ENCODE results near the gene L3MBTL4. TPM values are rescaled to one million over a fixed set of nuclear protein-coding genes. Genes with fewer than 3 reads are reported as not detected.

Gene L3MBTL4
- total RNA-seq, 4 donors from 2014 or later, result 5.6 to 45.7 (median 12.0) TPM

DNA sequence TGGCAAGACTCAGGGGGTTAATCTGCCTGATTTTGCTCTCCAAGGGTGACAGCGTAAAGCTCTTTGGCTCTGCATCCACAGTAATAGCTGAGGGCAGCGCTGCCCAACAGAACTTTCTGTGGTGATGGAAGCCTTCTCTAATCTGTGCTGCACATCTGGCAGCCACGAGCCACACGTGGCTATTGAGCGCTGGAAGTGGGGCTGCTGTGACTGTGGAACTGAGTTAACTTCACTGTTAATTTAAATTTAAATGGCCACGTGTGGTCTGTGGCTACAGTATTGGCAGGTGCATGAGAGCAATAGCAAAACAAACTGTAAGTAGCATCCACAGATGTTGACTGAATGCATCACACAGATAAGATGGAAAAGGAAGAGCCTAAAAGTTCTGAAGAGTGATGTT, 472.1 kb downstream of the L3MBTL4 start:
- TF ChIP-seq POLR2A (IDR thresholded peaks at IDR 0.05), result no peak
- TF ChIP-seq, protein P1, sequence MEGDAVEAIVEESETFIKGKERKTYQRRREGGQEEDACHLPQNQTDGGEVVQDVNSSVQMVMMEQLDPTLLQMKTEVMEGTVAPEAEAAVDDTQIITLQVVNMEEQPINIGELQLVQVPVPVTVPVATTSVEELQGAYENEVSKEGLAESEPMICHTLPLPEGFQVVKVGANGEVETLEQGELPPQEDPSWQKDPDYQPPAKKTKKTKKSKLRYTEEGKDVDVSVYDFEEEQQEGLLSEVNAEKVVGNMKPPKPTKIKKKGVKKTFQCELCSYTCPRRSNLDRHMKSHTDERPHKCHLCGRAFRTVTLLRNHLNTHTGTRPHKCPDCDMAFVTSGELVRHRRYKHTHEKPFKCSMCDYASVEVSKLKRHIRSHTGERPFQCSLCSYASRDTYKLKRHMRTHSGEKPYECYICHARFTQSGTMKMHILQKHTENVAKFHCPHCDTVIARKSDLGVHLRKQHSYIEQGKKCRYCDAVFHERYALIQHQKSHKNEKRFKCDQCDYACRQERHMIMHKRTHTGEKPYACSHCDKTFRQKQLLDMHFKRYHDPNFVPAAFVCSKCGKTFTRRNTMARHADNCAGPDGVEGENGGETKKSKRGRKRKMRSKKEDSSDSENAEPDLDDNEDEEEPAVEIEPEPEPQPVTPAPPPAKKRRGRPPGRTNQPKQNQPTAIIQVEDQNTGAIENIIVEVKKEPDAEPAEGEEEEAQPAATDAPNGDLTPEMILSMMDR (IDR thresholded peaks at IDR 0.05), result no peak
- no peak for DNase-seq
- intact Hi-C loops (cut with DNase I; ENCODE audit: low total_unique reads), result no loop called here
- Histone ChIP-seq H3K27ac (no peak overlapping the region), H3K9me3 (no peaks in the 10 kb centered on the region), H3K36me3 (no peaks in the 10 kb centered on the region), H3K4me1 (no peaks in the 10 kb centered on the region), H3K4me3 (no peak overlapping the region), H3K27me3 (no peaks in the 10 kb centered on the region)

DNA sequence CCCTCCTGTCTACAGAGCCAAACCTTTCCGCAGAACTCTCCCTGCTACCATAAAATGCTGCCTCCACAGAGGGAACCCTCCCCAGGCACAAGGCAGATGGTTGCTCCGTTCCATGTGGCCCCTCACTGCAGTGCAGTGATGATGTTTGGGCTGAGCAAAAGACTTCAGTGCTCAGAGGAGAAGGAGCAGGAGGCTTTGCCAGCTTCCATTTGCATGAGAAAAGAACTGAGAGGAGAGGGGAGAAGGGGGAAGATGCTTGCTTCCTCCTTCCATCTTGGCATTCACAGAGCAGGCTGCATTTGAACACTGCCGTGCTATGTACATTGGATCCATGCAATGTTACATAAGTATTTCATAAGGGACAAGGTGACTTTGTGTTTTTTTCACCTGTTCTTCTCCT, 472.8 kb downstream of the L3MBTL4 start:
- no peaks in the 10 kb centered on the region for H3K36me3 ChIP-seq
- DNase-seq, result no peak
- TF ChIP-seq POLR2A (IDR thresholded peaks at IDR 0.05), result no peak
- TF ChIP-seq, protein P1 (IDR thresholded peaks at IDR 0.05), result no peak
- H3K4me3 ChIP-seq, result no peak overlapping the region
- no peaks in the 10 kb centered on the region for H3K9me3 ChIP-seq
- no peaks in the 10 kb centered on the region for H3K4me1 ChIP-seq
- no peaks in the 10 kb centered on the region for H3K27me3 ChIP-seq
- intact Hi-C loops (cut with DNase I; ENCODE audit: low total_unique reads), result no loop called here
- no peak overlapping the region for H3K27ac ChIP-seq

DNA sequence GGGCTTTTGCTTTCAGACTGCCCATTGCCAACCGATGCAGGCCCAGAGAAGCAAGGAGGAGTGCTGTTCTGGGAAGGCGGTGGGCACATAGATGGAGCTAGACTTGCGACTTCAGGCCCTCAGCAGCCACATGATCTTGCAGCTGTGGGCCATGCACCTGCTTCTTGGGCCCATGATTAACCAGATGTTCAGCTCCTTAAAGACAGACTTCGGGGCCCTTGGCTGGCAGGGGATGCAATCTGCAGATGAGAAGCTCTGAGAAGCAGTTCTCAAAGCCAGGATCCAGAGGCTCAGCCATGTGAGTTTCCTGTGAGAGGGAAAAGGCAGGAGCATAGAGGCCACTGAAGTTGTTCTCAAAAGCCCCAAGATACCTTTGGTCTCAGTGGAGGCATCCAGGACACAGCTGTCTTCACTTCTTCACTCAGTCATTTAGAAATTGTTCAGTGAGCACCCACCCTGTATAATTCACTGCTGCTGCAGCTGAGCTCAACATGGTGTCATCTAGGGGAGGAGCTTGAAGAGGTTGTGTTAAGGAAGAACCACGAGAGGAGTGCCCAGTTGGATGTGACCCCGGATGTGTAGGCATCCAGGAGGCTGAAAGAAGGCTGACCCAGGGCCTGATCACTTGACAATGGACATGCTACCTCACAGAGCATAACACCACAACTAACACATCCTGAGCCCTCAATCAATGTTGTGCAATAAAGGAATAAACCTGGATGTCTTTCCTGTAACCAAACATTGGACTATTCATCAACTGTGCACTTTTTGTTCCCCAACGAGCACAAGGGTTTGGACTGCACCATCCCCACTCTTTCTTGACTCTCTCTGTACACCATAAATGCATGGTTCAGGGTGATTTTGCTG, 474.7 kb downstream of the L3MBTL4 start:
- H3K4me1 ChIP-seq, result no peaks in the 10 kb centered on the region
- H3K36me3 ChIP-seq, result no peaks in the 10 kb centered on the region
- H3K27ac ChIP-seq, result no peak overlapping the region
- H3K4me3 ChIP-seq, result no peak overlapping the region
- intact Hi-C loops (cut with DNase I; ENCODE audit: low total_unique reads), result no loop called here
- no peak for DNase-seq
- TF ChIP-seq POLR2A (IDR thresholded peaks at IDR 0.05), result no peak
- TF ChIP-seq, protein P1 (IDR thresholded peaks at IDR 0.05), result no peak
- no peaks in the 10 kb centered on the region for H3K9me3 ChIP-seq
- no peaks in the 10 kb centered on the region for H3K27me3 ChIP-seq

DNA sequence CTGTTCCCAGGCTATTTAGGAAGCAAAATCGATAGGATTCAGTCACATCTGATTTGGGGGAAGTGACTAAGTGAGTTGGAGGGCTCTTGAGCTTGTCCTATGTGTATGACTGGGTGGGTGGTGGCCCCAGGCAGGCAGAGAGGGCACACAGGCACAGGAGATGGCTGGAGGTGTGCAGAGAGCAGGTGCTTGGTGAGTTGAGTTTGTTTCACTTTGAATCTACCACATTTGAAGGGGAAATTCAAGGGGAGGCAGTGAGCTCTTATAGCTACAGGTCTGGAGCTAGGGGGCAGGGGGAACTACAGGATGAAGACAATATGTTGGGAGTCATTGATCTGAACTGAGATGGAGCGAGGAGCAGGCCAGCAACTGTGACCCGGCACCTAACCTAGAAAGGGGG, 476.9 kb downstream of the L3MBTL4 start:
- H3K27me3 ChIP-seq, result no peaks in the 10 kb centered on the region
- H3K36me3 ChIP-seq, result no peaks in the 10 kb centered on the region
- no peak overlapping the region for H3K4me3 ChIP-seq
- no peak for DNase-seq
- TF ChIP-seq, protein P1 (IDR thresholded peaks at IDR 0.05), result no peak
- H3K9me3 ChIP-seq, result no peaks in the 10 kb centered on the region
- H3K4me1 ChIP-seq, result no peaks in the 10 kb centered on the region
- H3K27ac ChIP-seq, result no peak overlapping the region
- intact Hi-C loops (cut with DNase I; ENCODE audit: low total_unique reads), result no loop called here

DNA sequence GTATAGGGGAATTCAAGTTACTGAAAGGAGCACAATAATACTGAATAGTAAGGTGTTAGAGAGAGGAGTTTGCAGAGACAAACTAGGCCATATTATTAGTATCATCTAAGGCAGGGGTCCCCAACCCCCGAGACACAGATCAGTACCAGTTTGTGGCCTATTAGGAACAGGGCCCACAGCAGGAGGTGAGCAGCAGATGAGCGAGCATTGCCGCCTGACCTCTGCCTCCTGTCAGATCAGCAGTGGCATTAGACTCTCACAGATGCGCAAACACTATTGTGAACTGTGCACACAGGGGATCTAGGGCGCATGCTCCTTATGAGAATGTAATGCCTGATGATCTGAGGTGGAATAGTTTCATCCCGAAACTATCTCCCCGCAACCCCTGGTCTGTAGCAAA, 477.6 kb downstream of the L3MBTL4 start:
- no peaks in the 10 kb centered on the region for H3K9me3 ChIP-seq
- no peaks in the 10 kb centered on the region for H3K36me3 ChIP-seq
- H3K4me3 ChIP-seq, result no peak overlapping the region
- no peaks in the 10 kb centered on the region for H3K4me1 ChIP-seq
- DNase-seq, result no peak
- intact Hi-C loops (cut with DNase I; ENCODE audit: low total_unique reads), result no loop called here
- no peak overlapping the region for H3K27ac ChIP-seq
- TF ChIP-seq POLR2A (IDR thresholded peaks at IDR 0.05), result no peak
- TF ChIP-seq, protein P1 (IDR thresholded peaks at IDR 0.05), result no peak
- H3K27me3 ChIP-seq, result no peaks in the 10 kb centered on the region
